OCI-M1 (cell line): ENCODE results near the gene ATP5F1B.

Experiments used
- DNase-seq: peaks from one replicate; lab custom pipeline; 2025; lab: John Stamatoyannopoulos, UW

The ATP5F1B gene

DNA sequence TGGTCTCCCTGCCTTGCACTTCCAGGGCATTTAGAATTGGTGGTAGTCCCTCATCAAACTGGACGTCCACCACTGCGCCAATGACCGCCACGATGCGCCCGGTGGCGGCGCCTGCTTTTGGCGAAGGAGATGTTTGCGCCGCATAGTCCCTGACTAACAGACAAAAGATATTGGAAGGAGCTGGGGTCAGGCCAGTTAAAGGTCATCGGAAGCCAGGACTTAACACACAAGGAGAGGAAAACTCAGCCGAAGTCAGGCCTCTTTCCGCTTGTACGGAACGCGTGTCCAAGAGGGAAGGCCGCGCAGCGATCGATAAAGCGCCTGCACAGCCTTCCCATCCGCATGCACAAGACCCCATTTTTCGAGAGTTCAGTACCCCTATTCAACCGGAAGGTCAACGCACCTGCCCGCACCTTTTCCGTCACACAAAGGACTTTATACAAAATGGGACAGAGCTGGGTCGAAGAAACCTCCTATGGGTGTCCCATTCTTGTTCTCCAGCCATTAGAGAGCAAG, 525 bp downstream of the ATP5F1B start:
- DNase-seq, result peak; percentile 47

DNA sequence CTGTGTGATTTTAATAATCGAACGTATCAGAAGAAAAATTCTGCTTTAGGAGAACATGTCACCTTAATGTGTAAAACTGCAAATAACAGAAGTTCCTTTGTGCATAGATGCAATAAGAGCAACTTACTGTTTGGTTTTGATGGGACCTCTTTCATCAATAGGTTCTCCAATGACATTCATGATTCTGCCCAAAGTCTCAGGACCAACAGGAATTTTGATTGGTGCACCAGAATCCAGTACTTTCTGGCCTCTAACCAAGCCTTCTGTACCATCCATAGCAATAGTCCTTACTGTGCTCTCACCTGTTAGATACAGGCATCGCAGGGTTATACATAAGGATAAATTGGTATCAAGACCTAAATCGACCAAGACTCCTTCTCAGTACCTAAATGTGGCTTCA, 1.1 kb downstream of the ATP5F1B start:
- no peak for DNase-seq

- no peak for DNase-seq
Observed at GRCh38 chr12:56641219-56641618, 4.6 kb downstream of the ATP5F1B start.

DNA sequence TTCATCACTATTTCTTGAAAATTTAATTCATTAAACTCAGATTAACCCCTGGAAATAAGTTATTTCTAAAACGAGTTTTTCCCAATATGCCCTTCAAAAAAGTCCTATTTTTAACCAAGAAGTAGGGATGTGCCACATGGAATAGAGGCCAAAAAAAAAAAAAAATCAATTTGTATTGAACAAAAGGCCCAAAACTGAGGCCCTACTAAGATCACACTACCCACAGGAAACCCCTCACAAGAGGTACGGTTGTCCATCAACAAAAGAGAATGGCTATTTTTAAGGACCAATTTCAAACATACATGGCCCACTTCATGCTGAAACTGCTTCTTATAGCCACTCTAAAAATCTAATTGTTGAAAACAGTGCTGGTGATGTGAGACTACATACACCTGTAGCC, 8.2 kb downstream of the ATP5F1B start:
- no peak for DNase-seq

- DNase-seq, result peak; percentile 100
Observed at GRCh38 chr12:56636675-56637540, 8.9 kb downstream of the ATP5F1B start.

GRCh38 chr12:56635806-56636674, 9.7 kb downstream of the ATP5F1B start:
- peak; percentile 91 for DNase-seq

- peak; percentile 93 for DNase-seq
Observed at GRCh38 chr12:56634837-56635791, 10.7 kb downstream of the ATP5F1B start.

DNA sequence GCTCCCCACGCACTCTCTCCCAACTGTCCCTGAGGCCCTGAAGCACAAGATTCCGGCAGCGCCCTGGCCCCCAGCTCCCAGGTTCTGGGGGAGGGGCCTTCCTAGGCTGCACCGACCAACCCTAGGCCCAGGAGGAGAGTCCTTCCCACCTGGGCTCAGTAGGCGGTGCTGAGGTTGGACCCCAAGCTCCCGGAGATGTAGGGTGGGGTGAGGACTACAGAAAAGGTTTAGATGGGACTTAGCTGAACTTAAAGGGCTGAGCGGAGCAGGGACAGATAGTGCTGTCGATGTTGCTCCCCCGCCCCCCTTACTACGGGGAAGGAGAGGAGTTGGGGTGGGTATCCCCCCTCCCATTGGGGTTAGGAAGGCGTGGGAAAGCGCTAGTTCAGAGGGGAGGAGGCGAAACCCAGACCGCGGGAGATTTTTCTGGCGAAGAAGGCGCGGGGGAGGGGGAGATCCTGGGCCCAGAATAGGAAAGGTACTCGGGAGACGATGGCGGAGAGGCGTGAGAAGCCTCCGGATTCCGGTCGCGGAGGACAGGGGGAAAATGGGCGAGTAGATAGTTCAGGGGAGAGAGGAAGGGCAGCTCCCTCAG, 11.4 kb downstream of the ATP5F1B start:
- DNase-seq, result peak; percentile 65

DNA sequence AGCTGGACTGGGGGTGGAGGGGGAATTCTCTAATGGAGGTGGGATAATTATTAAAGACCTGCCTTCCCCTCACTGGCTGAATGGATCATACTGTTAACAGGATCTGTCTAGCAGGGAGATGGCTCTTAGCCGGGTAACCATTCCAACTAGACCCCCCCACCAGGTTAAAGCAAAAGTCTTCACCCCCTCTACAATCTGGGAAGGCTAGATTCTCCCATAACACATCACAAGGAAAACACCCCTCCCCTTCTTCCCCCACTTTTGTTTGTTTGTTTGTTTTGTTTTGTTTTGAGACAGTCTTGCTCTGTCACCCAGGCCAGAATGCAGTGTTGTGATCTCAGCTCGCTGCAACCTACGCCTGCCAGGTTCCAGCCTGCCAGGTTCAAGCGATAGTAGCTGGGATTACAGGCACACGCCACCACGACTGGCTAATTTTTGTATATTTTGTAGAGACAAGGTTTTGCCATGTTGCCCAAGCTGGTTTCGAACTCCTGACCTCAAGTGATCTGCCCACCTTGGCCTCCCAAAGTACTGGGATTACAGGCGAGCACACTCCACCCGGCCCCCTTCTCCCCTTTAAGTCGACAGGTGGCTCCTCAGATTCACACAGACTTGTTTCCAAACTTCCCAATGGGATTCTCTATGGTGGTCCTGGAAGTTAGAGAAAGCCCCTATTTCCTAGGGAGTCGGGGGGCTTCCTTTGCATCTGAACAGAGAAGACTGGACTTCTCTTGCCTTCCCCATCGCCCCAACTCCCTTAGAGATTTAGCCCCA, 12.1 kb downstream of the ATP5F1B start:
- DNase-seq, result no peak

- DNase-seq, result no peak
Observed at GRCh38 chr12:56632701-56633467, 12.9 kb downstream of the ATP5F1B start.

- DNase-seq, result peak; percentile 67
Observed at GRCh38 chr12:56631790-56632700, 13.7 kb downstream of the ATP5F1B start.

DNA sequence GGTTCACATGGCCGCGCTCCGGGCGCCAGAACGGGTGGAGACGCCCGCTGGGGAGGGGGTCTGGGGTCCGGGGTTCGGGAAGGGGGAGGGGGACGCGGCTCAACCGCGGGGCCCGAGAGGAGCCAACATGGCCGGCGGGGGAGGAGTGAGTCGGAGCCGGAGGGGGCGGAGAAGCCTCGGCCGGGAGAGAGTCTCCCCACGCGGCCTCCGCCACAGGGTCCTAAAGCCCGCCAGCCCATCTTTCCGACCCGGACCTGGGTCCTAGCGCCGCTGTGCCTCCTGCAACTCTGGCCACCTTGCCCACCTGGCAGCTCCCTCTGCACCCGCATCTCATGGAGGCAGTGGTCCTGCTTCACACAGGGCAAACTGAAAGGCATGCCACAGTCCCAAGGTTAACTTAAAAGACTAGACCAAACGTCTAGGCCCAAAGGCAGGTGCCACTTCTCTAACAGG, 15.6 kb downstream of the ATP5F1B start, which contains the start of gene BAZ2A:
Gene BAZ2A, minus strand, starts transcription at position 147 of the 453 bp plus-strand sequence. CDS start 12,796 bp downstream, outside the sequence.
- DNase-seq, result peak; percentile 91

GRCh38 chr12:56629459-56630179, 16.2 kb downstream of the ATP5F1B start:
- peak; percentile 56 for DNase-seq

DNA sequence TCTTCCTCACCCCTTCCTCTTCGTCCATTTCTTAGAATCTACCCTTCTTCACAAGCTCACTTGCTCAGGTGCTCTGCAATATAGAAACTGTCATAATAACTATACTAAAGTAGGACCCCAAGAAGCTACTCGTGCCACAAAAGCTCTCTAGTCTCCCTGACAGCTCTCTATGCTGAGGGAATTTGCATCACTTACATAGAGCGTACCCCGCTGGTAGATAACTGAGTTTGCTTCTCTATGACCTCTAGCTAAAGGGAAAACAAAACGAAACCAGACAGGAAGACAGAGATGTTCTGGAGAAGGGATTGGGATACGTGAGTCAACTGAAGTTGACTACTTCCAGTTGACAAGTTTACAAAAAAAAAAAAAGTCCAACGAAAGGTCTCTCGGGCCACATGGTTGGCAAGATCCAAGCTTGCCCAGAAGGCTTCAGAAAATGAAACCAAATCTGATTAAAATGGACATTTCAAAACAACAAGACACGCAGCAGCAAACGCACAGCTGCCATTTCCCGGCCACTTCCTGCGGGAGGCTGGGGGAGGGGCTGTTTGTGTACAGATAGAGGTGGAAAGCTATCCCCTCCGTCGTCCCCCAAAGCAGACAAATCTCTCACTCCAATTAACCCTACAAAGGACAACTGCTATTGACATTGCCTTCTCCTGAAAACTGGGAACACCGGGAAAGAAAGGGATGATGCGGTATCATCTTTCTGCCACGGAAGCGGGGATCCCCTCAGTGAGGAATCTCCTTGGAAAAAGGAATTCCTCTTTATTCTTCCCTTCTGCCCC, 16.9 kb downstream of the ATP5F1B start:
- DNase-seq, result peak; percentile 80

GRCh38 chr12:56626701-56627100, 19.1 kb downstream of the ATP5F1B start:
- no peak for DNase-seq

DNA sequence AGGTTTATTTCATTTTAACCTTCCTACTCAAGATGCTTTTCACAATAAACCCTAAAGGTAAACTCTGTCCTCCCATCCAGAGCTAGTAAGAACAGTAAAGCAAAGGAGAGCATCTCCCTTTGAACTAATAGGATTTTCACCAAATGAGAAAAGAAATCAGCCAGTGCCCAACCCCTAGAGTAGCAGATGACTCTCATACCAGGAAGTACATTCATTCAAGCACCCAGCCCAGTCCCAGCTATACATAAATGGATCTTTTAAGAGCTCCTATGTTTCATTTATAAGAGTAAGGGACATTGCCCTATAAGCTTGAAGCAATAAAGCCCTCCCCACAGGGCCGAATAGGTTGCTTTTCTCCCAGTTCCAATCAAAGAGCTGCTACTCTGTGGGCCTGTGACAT, 23.2 kb downstream of the ATP5F1B start:
- DNase-seq, result no peak

DNA sequence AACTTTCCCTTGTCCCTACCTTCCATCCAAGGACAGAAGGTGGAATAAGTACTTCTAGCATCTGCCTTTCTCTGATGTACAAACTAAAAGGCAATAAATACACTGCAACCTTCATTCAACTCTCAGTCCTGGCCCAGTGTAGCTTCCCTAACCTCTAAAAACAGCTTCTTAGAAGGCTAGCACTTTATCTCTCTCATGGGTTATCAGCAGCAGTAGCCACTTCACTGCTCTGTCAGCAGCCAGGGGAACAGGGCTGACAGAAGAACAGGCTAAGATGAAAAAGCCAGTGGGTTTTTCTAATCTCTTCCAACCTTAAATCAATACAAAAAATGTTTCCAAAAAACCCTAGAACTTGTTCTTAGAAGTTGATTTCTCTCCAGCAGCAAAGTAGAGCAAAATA, 28.9 kb downstream of the ATP5F1B start:
- DNase-seq, result peak; percentile 37
